HCT116 (cell line): Measurements from ENCODE around the gene CEP112. TPM values are rescaled to one million over a fixed set of nuclear protein-coding genes. Genes with fewer than 3 reads are reported as not detected.

Experiments used
- ATAC-seq: fragments of 200-7000 bp; cut with Tn5 transposase; 2 replicates; pipeline ENCODE4 v1.9.1; 2020; ENCODE audit warnings: mild to moderate bottlenecking, moderate library complexity
- BruUV-seq: library from RNA; stranded (reverse); fragments of 400-500 nt; replicated peaks from 2 replicates; lab custom pipeline; 2021; lab: Mats Ljungman, UMichigan
- CTCF ChIA-PET: fragments of 300-600 bp; sonication (Branson Sonifier 250); formaldehyde crosslinking; loops from one replicate; lab custom pipeline; 2021; ENCODE audit warnings: antibody characterized with exemption; lab: Charles Lee
- POLR2A ChIA-PET: fragments of 300-600, 350-600 bp; sonication (Branson Sonifier 250); formaldehyde crosslinking; loops from one replicate; lab custom pipeline; 2021; ENCODE audit warnings: antibody characterized with exemption; lab: Charles Lee
- RAD21 ChIA-PET, 2 experiments: fragments of 300-600 bp; sonication (Branson Sonifier 250); formaldehyde crosslinking; loops; one replicate each; lab custom pipeline; 2023; ENCODE audit warnings: low total read pairs in 2 of 2; ENCODE audit not compliant: uncharacterized antibody in 2 of 2, unreplicated experiment in 2 of 2, low non-redundant PET in 1 of 2; lab: Charles Lee
- DNase-seq: peaks from one replicate; pipeline ENCODE4 v3.0.0-alpha.2; 2010; ENCODE audit warnings: low read depth, low spot score
- H2AFZ ChIP-seq: fragments of 200-600 bp; shearing (Covaris generic), sonication (generic); 2 replicates; pipeline ENCODE4 v1.6.1; 2017; ENCODE audit warnings: low read depth, mixed run types, mixed read lengths, antibody characterized with exemption, low read length; ENCODE audit not compliant: poor library complexity, severe bottlenecking
- H3K27ac ChIP-seq: 2 replicates; pipeline ENCODE4 v1.5.1; 2012; ENCODE audit warnings: low read depth, low read length
- H3K27me3 ChIP-seq: fragments of 200-600 bp; sonication (generic); 2 replicates; pipeline ENCODE4 v1.6.1; 2016; ENCODE audit warnings: mixed run types, low read length, mixed read lengths; ENCODE audit not compliant: insufficient read depth
- H3K36me3 ChIP-seq, 2 experiments: fragments of 200-500 bp in 1 of 2; fragments of 200-600 bp in 1 of 2; sonication (Bioruptor generic) in 1 of 2; sonication (generic) in 1 of 2; 2 replicates each; pipeline versions ENCODE4 v1.5.1 to v1.6.1; 2014 to 2016; ENCODE audit warnings: low read length in 2 of 2, inconsistent platforms in 1 of 2, mixed read lengths in 1 of 2, mixed run types in 1 of 2; ENCODE audit not compliant: insufficient read depth in 2 of 2, control insufficient read depth in 1 of 2
- H3K4me1 ChIP-seq, 2 experiments: fragments of 200-600 bp in 1 of 2; sonication (generic) in 1 of 2; 2 replicates each; pipeline versions ENCODE4 v1.5.1 to v1.6.1; 2012 to 2017; ENCODE audit warnings: low read length in 2 of 2, inconsistent platforms in 1 of 2, mild to moderate bottlenecking in 1 of 2, mixed read lengths in 1 of 2, mixed run types in 1 of 2, moderate library complexity in 1 of 2; ENCODE audit not compliant: insufficient read depth in 2 of 2, control insufficient read depth in 1 of 2
- H3K4me2 ChIP-seq: fragments of 200-600 bp; sonication (generic); 2 replicates; pipeline ENCODE4 v1.6.1; 2017; ENCODE audit warnings: mixed run types, low read length, mixed read lengths
- H3K4me3 ChIP-seq, 2 experiments: fragments of 200-600 bp in 1 of 2; sonication (generic) in 1 of 2; replicated peaks in 1 of 2; 2 replicates each; pipeline ENCODE4 v1.5.1; 2011 to 2016; ENCODE audit warnings: low read length in 2 of 2, control low read depth in 1 of 2, low read depth in 1 of 2, mild to moderate bottlenecking in 1 of 2, mixed read lengths in 1 of 2, mixed run types in 1 of 2
- H3K79me2 ChIP-seq: fragments of 200-600 bp; sonication (generic); 2 replicates; pipeline ENCODE4 v1.6.1; 2017; ENCODE audit warnings: mild to moderate bottlenecking, mixed run types, low read length, moderate library complexity, mixed read lengths; ENCODE audit not compliant: insufficient read depth
- H3K9ac ChIP-seq: fragments of 200-600 bp; sonication (generic); 2 replicates; pipeline ENCODE4 v1.6.1; 2016; ENCODE audit warnings: low read length, mixed read lengths
- H3K9me2 ChIP-seq: fragments of 200-600 bp; sonication (generic), shearing (Covaris generic); 2 replicates; pipeline ENCODE4 v1.6.1; 2017; ENCODE audit warnings: mixed run types, mild to moderate bottlenecking, moderate library complexity; ENCODE audit not compliant: insufficient read depth
- H3K9me3 ChIP-seq, 2 experiments: fragments of 200-500 bp in 1 of 2; fragments of 200-600 bp in 1 of 2; sonication (Bioruptor generic) in 1 of 2; sonication (generic) in 1 of 2; 2 replicates each; pipeline ENCODE4 v1.6.1; 2014 to 2017; ENCODE audit warnings: low read length in 2 of 2, mixed read lengths in 2 of 2, inconsistent platforms in 1 of 2, low read depth in 1 of 2, mild to moderate bottlenecking in 1 of 2, mixed run types in 1 of 2, moderate library complexity in 1 of 2; ENCODE audit not compliant: control insufficient read depth in 1 of 2, insufficient read depth in 1 of 2
- H4K20me1 ChIP-seq: fragments of 200-600 bp; sonication (generic), shearing (Covaris generic); 2 replicates; pipeline ENCODE4 v1.6.1; 2017; ENCODE audit warnings: mixed run types, mild to moderate bottlenecking, moderate library complexity; ENCODE audit not compliant: insufficient read depth
- ATF3 ChIP-seq: IDR thresholded peaks from 2 replicates; pipeline ENCODE4 v1.6.1; 2012
- CEBPB ChIP-seq: IDR thresholded peaks from 2 replicates; pipeline ENCODE4 v1.6.1; 2012; ENCODE audit warnings: low read depth
- EGR1 ChIP-seq: IDR thresholded peaks from 2 replicates; pipeline ENCODE4 v1.6.1; 2012; ENCODE audit warnings: low read depth
- FOSL1 ChIP-seq: IDR thresholded peaks from 2 replicates; pipeline ENCODE4 v1.6.1; 2012; ENCODE audit warnings: low read depth
- JUND ChIP-seq: IDR thresholded peaks from 2 replicates; pipeline ENCODE4 v1.6.1; 2012
- MAX ChIP-seq: IDR thresholded peaks from 2 replicates; pipeline ENCODE4 v1.6.1; 2012
- POLR2A ChIP-seq: IDR thresholded peaks from 2 replicates; pipeline ENCODE4 v1.7.0; 2011; ENCODE audit warnings: borderline replicate concordance; ENCODE audit not compliant: insufficient read depth, insufficient read length; ENCODE audit errors: extremely low read depth
- POLR2AphosphoS5 ChIP-seq: IDR thresholded peaks from 2 replicates; pipeline ENCODE4 v1.6.1; 2011; ENCODE audit warnings: mild to moderate bottlenecking, low read depth, low read length, moderate library complexity
- REST ChIP-seq: IDR thresholded peaks from 2 replicates; pipeline ENCODE4 v1.6.1; 2012; ENCODE audit warnings: low read depth
- TCF7L2 ChIP-seq: IDR thresholded peaks from 2 replicates; pipeline ENCODE4 v1.7.0; 2011; ENCODE audit warnings: borderline replicate concordance, inconsistent platforms; ENCODE audit not compliant: insufficient read depth, insufficient read length; ENCODE audit errors: extremely low read depth
- ZFX ChIP-seq: fragments of 450-650 bp; IDR thresholded peaks from 2 replicates; pipeline ENCODE4 v1.6.1; 2017
- intact Hi-C: fragments of 100-400 bp; cut with micrococcal nuclease; formaldehyde crosslinking; loops from 2 replicates; pipeline ENCODE4 v1.10.0; 2022
- total RNA-seq: library from RNA; stranded (reverse); gene quantifications from one replicate; pipeline ENCODE4 v1.2.1, GENCODE V29; 2021; ENCODE audit not compliant: unreplicated experiment

The CEP112 gene
- total RNA-seq, 1 experiment from 2014 or later = 10.9 TPM

GRCh38 chr17:66129759-66130158, 62.2 kb downstream of the CEP112 start:
- no peaks in the 10 kb centered on the region for H4K20me1 ChIP-seq
- H2AFZ ChIP-seq = no peak overlapping the region
- no peaks in the 10 kb centered on the region for H3K36me3 ChIP-seq
- H3K9ac ChIP-seq = no peak overlapping the region
- RAD21 ChIA-PET = no interaction called here
- no peaks in the 10 kb centered on the region for H3K79me2 ChIP-seq
- H3K27me3 ChIP-seq = no peaks in the 10 kb centered on the region
- intact Hi-C loops = no loop called here
- no peak overlapping the region for H3K4me2 ChIP-seq
- no peak overlapping the region for H3K4me3 ChIP-seq
- ATAC-seq (no peak), DNase-seq (no peak)
- POLR2A ChIA-PET = no interaction called here
- CTCF ChIA-PET = no interaction called here
- H3K9me3 ChIP-seq = no peaks in the 10 kb centered on the region
- H3K9me2 ChIP-seq = 0 out of 2 replicates have a peak, but pooled peaks cover 7% of the 10 kb centered on the region
- TF ChIP-seq EGR1 (no peak), CEBPB (no peak), POLR2A (no peak), TCF7L2 (no peak), MAX (no peak), ZFX (no peak), FOSL1 (no peak), JUND (no peak), POLR2AphosphoS5 (no peak), REST (no peak), ATF3 (no peak)
- no peaks in the 10 kb centered on the region for H3K4me1 ChIP-seq
- no TSS peak for BruUV-seq
- no peak overlapping the region for H3K27ac ChIP-seq
